ENCODE data around the gene TNFRSF14. TPM values are rescaled to one million over a fixed set of nuclear protein-coding genes. Genes with fewer than 3 reads are reported as not detected.

Gene TNFRSF14
- total and polyA plus RNA-seq, 9 of the 15 experiments (the other 6 are each of a cell fraction or from before 2014, with no cell fraction given) = 0.11 to 2.3 (median 0.68) TPM; not detected in 2

DNA sequence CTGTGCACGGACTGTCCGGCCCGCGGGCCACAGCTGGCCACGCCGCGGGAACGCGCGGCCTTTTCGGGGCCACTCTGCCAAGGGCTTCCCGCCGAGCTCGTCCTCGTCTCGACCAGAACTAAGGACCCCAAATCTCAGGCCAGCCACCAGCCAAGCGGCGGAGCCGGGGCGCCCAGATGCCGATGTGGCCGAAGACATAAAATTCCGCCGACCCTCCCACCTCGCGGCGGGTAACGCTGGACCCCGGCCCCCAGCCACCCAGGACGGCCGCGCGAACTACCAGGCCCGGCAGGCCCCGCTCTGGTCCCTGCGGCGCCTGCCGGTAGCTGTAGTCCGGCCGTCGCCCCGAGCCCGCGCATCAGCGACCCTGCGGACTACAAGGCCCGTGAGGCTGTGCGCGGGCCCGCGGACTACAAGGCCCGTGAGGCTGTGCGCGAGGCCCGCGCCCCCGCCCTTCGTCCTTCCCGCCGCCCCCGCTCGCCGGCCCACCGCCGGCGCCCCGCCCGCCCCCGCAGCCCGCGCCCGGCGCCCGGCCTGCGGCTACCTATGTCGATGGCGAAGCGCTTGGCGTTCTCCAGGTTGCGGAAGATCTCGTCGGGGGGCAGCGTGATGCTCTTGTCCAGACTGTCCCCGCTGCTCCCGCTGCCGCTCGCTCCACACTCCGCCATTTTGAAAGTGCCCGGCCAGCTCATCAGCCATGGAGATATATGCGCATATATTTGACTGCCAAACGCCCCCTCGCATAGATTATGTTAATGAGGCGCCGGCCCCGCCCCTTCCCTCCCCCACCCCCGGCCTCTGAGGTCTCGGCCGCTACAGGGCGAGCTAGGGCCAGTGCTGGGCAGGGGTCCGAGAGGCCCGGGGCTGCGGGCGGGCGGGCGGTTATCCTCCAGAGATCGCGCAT, 30.0 kb upstream of the TNFRSF14 start, which contains the start of gene PANK4 (continued):
- TF ChIP-seq CTCFL (IDR thresholded peaks at IDR 0.05; ENCODE audit: borderline replicate concordance, insufficient read depth, low read depth, low read length, poor library complexity, severe bottlenecking) = no peak
- no peak for TF ChIP-seq STAT5B (CRISPR knock-in tag; IDR thresholded peaks at IDR 0.05)
- peak; percentile 91 for TF ChIP-seq ZNF143 (CRISPR knock-in tag; IDR thresholded peaks at IDR 0.05)
- no peak for TF ChIP-seq RAD51 (IDR thresholded peaks at IDR 0.05; ENCODE audit: borderline replicate concordance, low read depth)
- no peak for TF ChIP-seq COPS2 (conservative IDR thresholded peaks at IDR 0.05)
- peak; percentile 88 for TF ChIP-seq ZNF41 (CRISPR knock-in tag; conservative IDR thresholded peaks at IDR 0.05)
- TF ChIP-seq ZNF79 (CRISPR knock-in tag; IDR thresholded peaks at IDR 0.05; ENCODE audit: low read depth) = no peak; the same call in 1 of the 2 replicates
- peak in 1 of 2 experiments; percentile 97; a peak in 2 of 4 replicates for TF ChIP-seq TEAD1 (CRISPR knock-in tag; IDR thresholded peaks at IDR 0.05)
- TF ChIP-seq ZNF699 (CRISPR knock-in tag; IDR thresholded peaks at IDR 0.05; ENCODE audit: insufficient replicate concordance) = no peak
- peak; percentile 99 for TF ChIP-seq ZNF644 (tag; IDR thresholded peaks at IDR 0.05; ENCODE audit: low read depth)
- TF ChIP-seq NR4A1 (CRISPR knock-in tag; IDR thresholded peaks at IDR 0.05) = no peak
- TF ChIP-seq NR4A1 (tag; IDR thresholded peaks at IDR 0.05) = peak; percentile 78; the same call in 1 of the 2 replicates
- TF ChIP-seq HNRNPL (IDR thresholded peaks at IDR 0.05; ENCODE audit: low read depth, low read length) = 0 out of 2 replicates have a peak, but pooled peaks have one; percentile 22
- TF ChIP-seq KDM4B (IDR thresholded peaks at IDR 0.05; ENCODE audit: borderline replicate concordance in 2 of 2, low read depth in 1 of 2) = peak in 1 of 2 experiments; percentile 73; a peak in 1 of 4 replicates
- TF ChIP-seq FOSL1 (tag; conservative IDR thresholded peaks at IDR 0.05) = no peak
- peak; percentile 81 for TF ChIP-seq ZNF354B (CRISPR knock-in tag; IDR thresholded peaks at IDR 0.05)
- no peak for TF ChIP-seq SIRT6 (IDR thresholded peaks at IDR 0.05; ENCODE audit: low read depth, low read length)
- TF ChIP-seq, protein P1, sequence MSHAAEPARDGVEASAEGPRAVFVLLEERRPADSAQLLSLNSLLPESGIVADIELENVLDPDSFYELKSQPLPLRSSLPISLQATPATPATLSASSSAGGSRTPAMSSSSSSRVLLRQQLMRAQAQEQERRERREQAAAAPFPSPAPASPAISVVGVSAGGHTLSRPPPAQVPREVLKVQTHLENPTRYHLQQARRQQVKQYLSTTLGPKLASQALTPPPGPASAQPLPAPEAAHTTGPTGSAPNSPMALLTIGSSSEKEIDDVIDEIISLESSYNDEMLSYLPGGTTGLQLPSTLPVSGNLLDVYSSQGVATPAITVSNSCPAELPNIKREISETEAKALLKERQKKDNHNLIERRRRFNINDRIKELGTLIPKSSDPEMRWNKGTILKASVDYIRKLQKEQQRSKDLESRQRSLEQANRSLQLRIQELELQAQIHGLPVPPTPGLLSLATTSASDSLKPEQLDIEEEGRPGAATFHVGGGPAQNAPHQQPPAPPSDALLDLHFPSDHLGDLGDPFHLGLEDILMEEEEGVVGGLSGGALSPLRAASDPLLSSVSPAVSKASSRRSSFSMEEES (CRISPR knock-in tag; IDR thresholded peaks at IDR 0.05) = 0 out of 2 replicates have a peak, but pooled peaks have one; percentile 0
- no peak for TF ChIP-seq MTF1 (CRISPR knock-in tag; IDR thresholded peaks at IDR 0.05; ENCODE audit: borderline replicate concordance)
- TF ChIP-seq RCOR1 (IDR thresholded peaks at IDR 0.05; ENCODE audit: borderline replicate concordance in 1 of 2, low read depth in 2 of 2, low read length in 2 of 2) = no peak
- peak; percentile 85 for TF ChIP-seq POLR2A (conservative IDR thresholded peaks at IDR 0.05)
